RPMI8226 (cell line): ENCODE measurements around the gene CLIC3.

ENCODE experiments used
- DNase-seq: peaks from one replicate; pipeline ENCODE4 v3.0.0-alpha.2; 2015

CLIC3 gene

GRCh38 chr9:136997830-136998234 lies 1.5 kb upstream of the CLIC3 start:
- no peak for DNase-seq

- DNase-seq = no peak
These were observed 1.0 kb upstream of the CLIC3 start for GRCh38 chr9:136997371-136997770.

- no peak for DNase-seq
These were observed 526 bp downstream of the CLIC3 start for GRCh38 chr9:136995772-136996311.

- DNase-seq = no peak
These were observed 1.0 kb downstream of the CLIC3 start for GRCh38 chr9:136995362-136995761.

GRCh38 chr9:136994888-136995230 lies 1.5 kb downstream of the CLIC3 start:
- no peak for DNase-seq

- DNase-seq = no peak
These were observed 2.0 kb downstream of the CLIC3 start for GRCh38 chr9:136994180-136994887.

- DNase-seq = no peak
These were observed 3.5 kb downstream of the CLIC3 start for GRCh38 chr9:136992819-136993369.

GRCh38 chr9:136991993-136992818 lies 4.2 kb downstream of the CLIC3 start, which contains the start of gene PAXX:
TSS of gene PAXX (plus strand) at chr9:136992422. CDS start at chr9:136992444, 22 bp downstream.
- DNase-seq = peak; percentile 97

- DNase-seq = no peak
These were observed 6.0 kb downstream of the CLIC3 start for GRCh38 chr9:136990242-136990911.

- DNase-seq = no peak
These were observed 7.5 kb downstream of the CLIC3 start for GRCh38 chr9:136988872-136989271.

- DNase-seq = no peak
These were observed 10.5 kb downstream of the CLIC3 start for GRCh38 chr9:136985853-136986252.

GRCh38 chr9:136985027-136985602 lies 11.3 kb downstream of the CLIC3 start:
- DNase-seq = no peak

- no peak for DNase-seq
These were observed 11.8 kb downstream of the CLIC3 start for GRCh38 chr9:136984464-136985026.

- DNase-seq = no peak
These were observed 12.6 kb downstream of the CLIC3 start for GRCh38 chr9:136983656-136984314.

- no peak for DNase-seq
These were observed 13.2 kb downstream of the CLIC3 start for GRCh38 chr9:136983167-136983566.

GRCh38 chr9:136982232-136983051 lies 13.9 kb downstream of the CLIC3 start, which contains the start of gene LCNL1:
TSS of gene LCNL1 (plus strand) at chr9:136982993. CDS start at chr9:136983587, 594 bp downstream.
- DNase-seq = no peak

- no peak for DNase-seq
These were observed 14.7 kb downstream of the CLIC3 start for GRCh38 chr9:136981588-136982231.

- DNase-seq = no peak
These were observed 15.5 kb downstream of the CLIC3 start for GRCh38 chr9:136980669-136981478.
